ENCODE measurements around the gene TMEM41A. TPM values are rescaled to one million over a fixed set of nuclear protein-coding genes. Genes with fewer than 3 reads are reported as not detected.
A peak's percentile ranks its signal among the peaks of the same experiment; 100 is the strongest.

TMEM41A gene
- 10 to 100 TPM; 10.8 to 17.0 TPM for total RNA-seq

- H3K36me3 ChIP-seq, result peaks cover 11% of the 10 kb centered on the region
- peak; percentile 93 for ATAC-seq (ENCODE audit: insufficient number of reproducible peaks, low FRiP score, low read depth)
- H3K4me3 ChIP-seq, result peak within 1 kb of the TSS; percentile 98
- peak; percentile 67 for DNase-seq (ENCODE audit: low spot score)
- no peak for TF ChIP-seq CTCF (IDR thresholded peaks at IDR 0.05)
- no peaks in the 10 kb centered on the region for H3K9me3 ChIP-seq
- no peaks in the 10 kb centered on the region for H3K27me3 ChIP-seq (replicated peaks; ENCODE audit: insufficient read depth)
- H3K27ac ChIP-seq, result peak within 1 kb of the TSS; percentile 80 to 82
- H3K4me1 ChIP-seq (ENCODE audit: control insufficient read depth in 1 of 2, low read depth in 2 of 2), result peaks cover 13 to 14% of the 10 kb centered on the region in 2 donors
Observed at GRCh38 chr3:185498503-185499396, at the start of gene TMEM41A. Gene TMEM41A (minus strand): TSS chr3:185499035. CDS start chr3:185498961, 74 bp downstream.

- no peaks in the 10 kb centered on the region for H3K36me3 ChIP-seq
- H3K9me3 ChIP-seq, result no peaks in the 10 kb centered on the region
- no peak for DNase-seq (ENCODE audit: low spot score)
- H3K27ac ChIP-seq, result no peak overlapping the region
- ATAC-seq (ENCODE audit: insufficient number of reproducible peaks, low FRiP score, low read depth), result no peak
- no peak overlapping the region for H3K4me3 ChIP-seq
- TF ChIP-seq CTCF (IDR thresholded peaks at IDR 0.05), result no peak
- no peaks in the 10 kb centered on the region for H3K27me3 ChIP-seq (replicated peaks; ENCODE audit: insufficient read depth)
- no peaks in the 10 kb centered on the region for H3K4me1 ChIP-seq (ENCODE audit: control insufficient read depth in 1 of 2, low read depth in 2 of 2)
Observed at GRCh38 chr3:185540695-185541094, 41.9 kb upstream of the TMEM41A start.

GRCh38 chr3:185539934-185540333 lies 41.1 kb upstream of the TMEM41A start:
- ATAC-seq (ENCODE audit: insufficient number of reproducible peaks, low FRiP score, low read depth) (no peak), DNase-seq (ENCODE audit: low spot score) (no peak)
- H3K4me3 ChIP-seq, result no peak overlapping the region
- no peaks in the 10 kb centered on the region for H3K9me3 ChIP-seq
- H3K36me3 ChIP-seq, result no peaks in the 10 kb centered on the region
- H3K27ac ChIP-seq, result no peak overlapping the region
- no peaks in the 10 kb centered on the region for H3K4me1 ChIP-seq (ENCODE audit: control insufficient read depth in 1 of 2, low read depth in 2 of 2)
- no peaks in the 10 kb centered on the region for H3K27me3 ChIP-seq (replicated peaks; ENCODE audit: insufficient read depth)
- TF ChIP-seq CTCF (IDR thresholded peaks at IDR 0.05), result no peak

- no peak overlapping the region for H3K27ac ChIP-seq
- H3K4me3 ChIP-seq, result no peak overlapping the region
- DNase-seq (ENCODE audit: low spot score) (peak; percentile 4), ATAC-seq (ENCODE audit: insufficient number of reproducible peaks, low FRiP score, low read depth) (peak; percentile 67)
- H3K36me3 ChIP-seq, result no peaks in the 10 kb centered on the region
- no peaks in the 10 kb centered on the region for H3K4me1 ChIP-seq (ENCODE audit: control insufficient read depth in 1 of 2, low read depth in 2 of 2)
- no peaks in the 10 kb centered on the region for H3K27me3 ChIP-seq (replicated peaks; ENCODE audit: insufficient read depth)
- TF ChIP-seq CTCF (IDR thresholded peaks at IDR 0.05), result no peak
- H3K9me3 ChIP-seq, result no peaks in the 10 kb centered on the region
Observed at GRCh38 chr3:185537369-185537970, 38.6 kb upstream of the TMEM41A start.

GRCh38 chr3:185534511-185534910 lies 35.7 kb upstream of the TMEM41A start:
- TF ChIP-seq CTCF (IDR thresholded peaks at IDR 0.05), result no peak
- no peak for ATAC-seq (ENCODE audit: insufficient number of reproducible peaks, low FRiP score, low read depth)
- Histone ChIP-seq H3K27ac (no peak overlapping the region), H3K36me3 (no peaks in the 10 kb centered on the region), H3K27me3 (replicated peaks; ENCODE audit: insufficient read depth) (no peaks in the 10 kb centered on the region), H3K9me3 (no peaks in the 10 kb centered on the region), H3K4me3 (no peak overlapping the region), H3K4me1 (ENCODE audit: control insufficient read depth in 1 of 2, low read depth in 2 of 2) (no peaks in the 10 kb centered on the region)
- DNase-seq (ENCODE audit: low spot score), result no peak

Measured in thoracic aorta (tissue), 2 donors.